Mesenchymal stem cell (in vitro differentiated cells and primary cell): Measurements from ENCODE around the gene DCDC2.

Experiments used
- DNase-seq: peaks from one replicate; pipeline ENCODE4 v3.0.0-alpha.2; 2013
- H2AFZ ChIP-seq: one replicate; pipeline ENCODE4 v1.6.1; 2013; ENCODE audit warnings: low read depth, mild to moderate bottlenecking, control low read depth, inconsistent platforms, low read length, moderate library complexity
- H2AK5ac ChIP-seq: 2 replicates; pipeline ENCODE4 v1.6.1; 2013; ENCODE audit warnings: low read length, moderate library complexity, mild to moderate bottlenecking, inconsistent platforms; ENCODE audit not compliant: severe bottlenecking
- H2BK120ac ChIP-seq: one replicate; pipeline ENCODE4 v1.6.1; 2013; ENCODE audit warnings: low read depth, mild to moderate bottlenecking, inconsistent platforms, low read length, moderate library complexity
- H2BK12ac ChIP-seq, 2 experiments: one replicate each; pipeline ENCODE4 v1.6.1; 2013; ENCODE audit warnings: inconsistent platforms in 2 of 2, low read length in 2 of 2, mild to moderate bottlenecking in 2 of 2, moderate library complexity in 2 of 2, control low read depth in 1 of 2
- H2BK15ac ChIP-seq: one replicate; pipeline ENCODE4 v1.6.1; 2013; ENCODE audit warnings: mild to moderate bottlenecking, low read depth, inconsistent platforms; ENCODE audit not compliant: poor library complexity, severe bottlenecking
- H2BK5ac ChIP-seq: 2 replicates; pipeline ENCODE4 v1.6.1; 2013; ENCODE audit warnings: low read depth, mild to moderate bottlenecking, low read length, control low read depth, inconsistent platforms; ENCODE audit not compliant: poor library complexity, severe bottlenecking
- H3K14ac ChIP-seq, 2 experiments: one replicate each; pipeline ENCODE4 v1.6.1; 2013; ENCODE audit warnings: inconsistent platforms in 2 of 2, low read length in 2 of 2, control low read depth in 1 of 2, mild to moderate bottlenecking in 1 of 2, moderate library complexity in 1 of 2
- H3K18ac ChIP-seq, 2 experiments: one replicate each; pipeline ENCODE4 v1.6.1; 2013; ENCODE audit warnings: inconsistent platforms in 2 of 2, low read length in 2 of 2, control low read depth in 1 of 2, low read depth in 1 of 2, mild to moderate bottlenecking in 1 of 2
- H3K23ac ChIP-seq, 2 experiments: one replicate each; pipeline ENCODE4 v1.6.1; 2013; ENCODE audit warnings: inconsistent platforms in 2 of 2, low read length in 2 of 2, mild to moderate bottlenecking in 2 of 2, moderate library complexity in 2 of 2, control low read depth in 1 of 2
- H3K27ac ChIP-seq: 2 replicates; pipeline ENCODE4 v1.5.1; 2013; ENCODE audit warnings: mild to moderate bottlenecking, moderate library complexity, low read length, control low read depth, inconsistent platforms; ENCODE audit not compliant: poor library complexity, severe bottlenecking
- H3K27me3 ChIP-seq, 2 experiments: 2 replicates each; pipeline versions ENCODE4 v1.6.1 to v1.7.0; 2013; ENCODE audit warnings: low read length in 2 of 2, mild to moderate bottlenecking in 2 of 2, moderate library complexity in 2 of 2, control low read depth in 1 of 2, inconsistent platforms in 1 of 2; ENCODE audit not compliant: control insufficient read depth in 1 of 2, insufficient read depth in 1 of 2
- H3K36me3 ChIP-seq, 2 experiments: 2 replicates each; pipeline versions ENCODE4 v1.6.1 to v1.7.0; 2013; ENCODE audit warnings: low read length in 2 of 2, control low read depth in 1 of 2, inconsistent platforms in 1 of 2, low read depth in 1 of 2, mild to moderate bottlenecking in 1 of 2; ENCODE audit not compliant: insufficient read depth in 2 of 2, control insufficient read depth in 1 of 2
- H3K4ac ChIP-seq, 2 experiments: one replicate each; pipeline ENCODE4 v1.6.1; 2013; ENCODE audit warnings: inconsistent platforms in 2 of 2, low read length in 2 of 2, mild to moderate bottlenecking in 2 of 2, moderate library complexity in 2 of 2, control low read depth in 1 of 2, low read depth in 1 of 2
- H3K4me1 ChIP-seq: 2 replicates; pipeline ENCODE4 v1.6.1; 2013; ENCODE audit warnings: low read depth, low read length, control low read depth; ENCODE audit not compliant: control insufficient read depth, insufficient read depth
- H3K4me2 ChIP-seq: 2 replicates; pipeline ENCODE4 v1.6.1; 2013; ENCODE audit warnings: low read length, mild to moderate bottlenecking, inconsistent platforms; ENCODE audit not compliant: poor library complexity, severe bottlenecking
- H3K4me3 ChIP-seq, 2 experiments: 2 replicates each; pipeline versions ENCODE4 v1.5.1 to v1.7.0; 2013; ENCODE audit warnings: low read length in 2 of 2, mild to moderate bottlenecking in 2 of 2, control low read depth in 1 of 2, low read depth in 1 of 2; ENCODE audit not compliant: insufficient read depth in 1 of 2
- H3K79me1 ChIP-seq: replicated peaks from 2 replicates; pipeline ENCODE4 v1.6.1; 2013; ENCODE audit warnings: mild to moderate bottlenecking, control low read depth, low read length, inconsistent platforms; ENCODE audit not compliant: poor library complexity, severe bottlenecking
- H3K9ac ChIP-seq: 2 replicates; pipeline ENCODE4 v1.7.0; 2013; ENCODE audit warnings: mild to moderate bottlenecking, low read length, moderate library complexity
- H3K9me3 ChIP-seq: 2 replicates; pipeline ENCODE4 v1.7.0; 2013; ENCODE audit warnings: mild to moderate bottlenecking, low read length; ENCODE audit not compliant: control insufficient read depth
- H4K8ac ChIP-seq: one replicate; pipeline ENCODE4 v1.6.1; 2013; ENCODE audit warnings: inconsistent platforms, mild to moderate bottlenecking, low read length, moderate library complexity
- H4K91ac ChIP-seq: one replicate; pipeline ENCODE4 v1.6.1; 2013; ENCODE audit warnings: mild to moderate bottlenecking, low read length, inconsistent platforms
- WGBS: methylation state at CpG from one replicate; pipeline ENCODE4 v1.1.7; 2013; ENCODE audit warnings: mixed read lengths; 5-methylcytosine and 5-hydroxymethylcytosine counted together

Gene DCDC2

DNA sequence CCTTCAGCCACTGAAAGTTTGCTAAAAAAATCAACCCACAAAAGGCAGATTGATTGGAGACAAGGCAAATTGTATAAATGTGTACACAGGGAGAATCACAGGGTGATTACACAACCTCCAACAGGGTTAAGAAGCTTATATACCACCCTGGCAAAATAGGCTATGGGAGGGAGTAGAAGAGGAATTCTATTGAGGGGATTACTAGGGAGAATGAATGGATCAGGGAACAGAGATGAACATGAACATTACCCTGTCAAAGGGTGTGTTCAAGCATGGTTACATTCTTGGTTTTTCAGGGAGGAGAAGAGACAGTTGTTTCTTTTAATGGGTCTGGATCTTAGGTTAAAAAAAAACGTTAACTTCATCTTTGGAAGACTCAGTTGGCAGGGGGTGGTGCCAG is 39.8 kb upstream of the DCDC2 start:
- H3K18ac ChIP-seq, result no peak overlapping the region
- H3K14ac ChIP-seq, result no peak overlapping the region
- no peak overlapping the region for H3K9ac ChIP-seq
- H2BK12ac ChIP-seq, result no peak overlapping the region
- peaks cover 5% of the 10 kb centered on the region for H3K4me1 ChIP-seq
- WGBS, result 100% methylated on average over 1 of the region's 1 CpG
- H2BK120ac ChIP-seq, result no peak overlapping the region
- no peak overlapping the region for H2AK5ac ChIP-seq
- peaks cover 2% of the 10 kb centered on the region for H3K79me1 ChIP-seq
- DNase-seq, result no peak
- H2BK15ac ChIP-seq, result no peak overlapping the region
- no peak overlapping the region for H3K4ac ChIP-seq
- no peak overlapping the region for H2AFZ ChIP-seq
- H3K27ac ChIP-seq, result no peak overlapping the region
- H4K8ac ChIP-seq, result no peak overlapping the region
- no peaks in the 10 kb centered on the region for H3K36me3 ChIP-seq
- H3K4me2 ChIP-seq, result no peak overlapping the region
- no peak overlapping the region for H3K4me3 ChIP-seq
- H3K27me3 ChIP-seq, result peaks cover 0 to 6% of the 10 kb centered on the region in 2 experiments
- no peaks in the 10 kb centered on the region for H3K9me3 ChIP-seq
- no peak overlapping the region for H4K91ac ChIP-seq
- no peak overlapping the region for H2BK5ac ChIP-seq
- no peak overlapping the region for H3K23ac ChIP-seq

DNA sequence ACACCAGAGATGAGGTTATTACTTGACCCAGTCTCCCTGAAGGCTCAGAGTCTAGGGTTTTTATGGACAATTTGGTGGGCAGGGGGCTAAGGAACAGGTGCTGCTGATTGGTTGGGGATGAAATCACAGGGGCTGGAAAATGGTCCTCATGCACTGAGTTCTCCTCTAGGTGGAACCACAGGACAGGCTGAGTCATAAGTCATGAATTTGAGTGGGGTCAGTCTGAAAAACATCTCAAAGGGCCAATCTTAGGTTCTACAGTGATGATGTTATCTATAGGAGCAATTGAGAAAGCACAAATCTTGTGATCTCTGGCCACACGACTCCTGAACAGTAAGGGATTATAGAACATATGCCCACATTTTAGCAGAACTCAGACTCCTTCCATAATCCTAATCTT is 39.0 kb upstream of the DCDC2 start:
- no peak overlapping the region for H2AFZ ChIP-seq
- WGBS, result 38% methylated on average over 1 of the region's 1 CpG
- no peaks in the 10 kb centered on the region for H3K36me3 ChIP-seq
- no peak overlapping the region for H3K4me3 ChIP-seq
- no peak overlapping the region for H2BK15ac ChIP-seq
- H3K23ac ChIP-seq, result no peak overlapping the region
- no peak overlapping the region for H4K91ac ChIP-seq
- H3K18ac ChIP-seq, result no peak overlapping the region
- H2BK12ac ChIP-seq, result no peak overlapping the region
- no peak overlapping the region for H3K14ac ChIP-seq
- H3K9ac ChIP-seq, result no peak overlapping the region
- H3K4me2 ChIP-seq, result no peak overlapping the region
- no peak overlapping the region for H3K4ac ChIP-seq
- H3K9me3 ChIP-seq, result no peaks in the 10 kb centered on the region
- no peak overlapping the region for H2BK120ac ChIP-seq
- DNase-seq, result no peak
- H2BK5ac ChIP-seq, result no peak overlapping the region
- H3K79me1 ChIP-seq, result no peaks in the 10 kb centered on the region
- H3K4me1 ChIP-seq, result peaks cover 3% of the 10 kb centered on the region
- no peak overlapping the region for H4K8ac ChIP-seq
- no peak overlapping the region for H2AK5ac ChIP-seq
- no peak overlapping the region for H3K27ac ChIP-seq
- H3K27me3 ChIP-seq, result peaks cover 0 to 6% of the 10 kb centered on the region in 2 experiments

DNA sequence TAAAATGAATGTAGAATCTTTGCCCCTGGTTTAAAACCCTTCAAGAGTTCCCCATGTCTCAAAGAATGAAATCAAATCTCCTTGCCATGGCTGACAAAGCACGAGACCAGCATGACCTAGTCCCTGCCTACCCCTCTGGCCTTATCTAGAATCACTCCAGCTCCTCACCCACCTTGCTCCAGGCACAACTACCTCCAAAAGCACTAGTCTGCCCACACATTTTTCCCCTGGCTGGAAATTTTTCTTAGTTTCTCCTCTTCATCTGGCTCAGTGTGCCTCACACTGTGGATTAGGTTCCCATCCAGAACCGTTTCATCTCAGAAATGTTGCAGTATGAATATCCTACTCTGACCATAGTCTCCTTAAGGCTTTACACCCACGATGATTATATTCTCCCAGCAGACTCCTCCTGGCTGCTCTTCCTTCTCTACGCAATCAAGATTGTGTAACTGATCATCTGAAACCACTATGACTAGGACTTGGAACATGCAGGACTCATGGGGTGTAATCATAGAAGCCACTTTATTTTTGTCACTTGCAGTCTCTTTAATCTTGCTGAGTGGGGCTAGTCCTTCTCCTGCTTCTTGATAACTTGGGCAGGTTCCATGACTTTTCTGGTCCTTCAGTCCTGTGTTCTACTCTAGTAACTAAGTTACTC is 37.0 kb upstream of the DCDC2 start:
- Histone ChIP-seq H3K4ac (peak overlapping the region in 1 of 2 experiments; percentile 75), H3K9me3 (no peaks in the 10 kb centered on the region), H3K27ac (no peak overlapping the region), H3K9ac (peak overlapping the region; percentile 66), H2AFZ (peak overlapping the region; percentile 49), H2BK15ac (no peak overlapping the region), H2AK5ac (peak overlapping the region; percentile 83), H3K4me1 (no peaks in the 10 kb centered on the region), H3K18ac (no peak overlapping the region), H3K4me2 (no peak overlapping the region), H2BK5ac (no peak overlapping the region), H3K4me3 (peak overlapping the region in 1 of 2 experiments; percentile 31), H4K91ac (no peak overlapping the region), H3K79me1 (no peaks in the 10 kb centered on the region), H2BK12ac (peak overlapping the region in 1 of 2 experiments; percentile 34), H2BK120ac (no peak overlapping the region), H3K27me3 (peaks cover 0 to 6% of the 10 kb centered on the region in 2 experiments), H3K23ac (no peak overlapping the region), H4K8ac (no peak overlapping the region), H3K14ac (no peak overlapping the region), H3K36me3 (no peaks in the 10 kb centered on the region)
- 80% methylated on average over 4 of the region's 4 CpGs for WGBS
- peak; percentile 88 for DNase-seq

DNA sequence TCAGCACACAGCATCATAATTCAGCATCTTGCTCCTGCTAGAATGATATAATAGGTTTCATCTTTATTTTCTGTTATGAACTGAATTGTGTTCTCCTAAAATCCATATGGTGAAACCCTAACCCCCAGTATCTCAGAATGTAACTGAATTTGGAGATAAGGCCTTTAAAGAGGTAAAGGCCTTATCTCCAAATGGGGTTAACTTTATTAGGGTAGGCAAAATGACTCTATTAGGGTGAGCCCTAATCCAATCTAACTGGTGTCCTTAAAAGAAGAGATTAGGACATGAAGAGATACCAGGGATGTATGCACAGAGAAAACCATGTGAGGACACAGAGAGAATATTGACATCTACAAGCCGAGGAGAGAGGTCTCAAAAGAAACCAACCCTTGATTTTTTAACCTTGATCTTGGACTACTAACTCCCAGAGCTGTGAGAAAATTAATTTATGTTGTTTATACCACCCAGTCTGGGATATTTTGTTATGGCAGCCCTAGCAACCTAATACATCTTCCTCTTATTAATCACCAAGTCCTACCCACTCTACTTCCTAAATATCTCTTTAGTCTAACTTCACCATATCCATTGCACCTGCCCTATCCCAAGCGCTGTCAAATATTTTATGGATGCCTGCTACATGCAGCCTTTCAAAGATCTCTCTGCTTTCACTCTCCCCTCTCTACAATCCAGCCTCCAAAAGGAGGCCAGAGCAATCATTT is 36.4 kb upstream of the DCDC2 start:
- H3K9me3 ChIP-seq, result no peaks in the 10 kb centered on the region
- H3K4me3 ChIP-seq, result no peak overlapping the region
- H3K18ac ChIP-seq, result no peak overlapping the region
- H3K4me2 ChIP-seq, result no peak overlapping the region
- H3K9ac ChIP-seq, result peak overlapping the region; percentile 66
- no peak overlapping the region for H3K23ac ChIP-seq
- H3K27me3 ChIP-seq, result no peaks in the 10 kb centered on the region
- H2BK120ac ChIP-seq, result no peak overlapping the region
- H3K36me3 ChIP-seq, result no peaks in the 10 kb centered on the region
- no peak overlapping the region for H3K14ac ChIP-seq
- H3K27ac ChIP-seq, result no peak overlapping the region
- H3K4me1 ChIP-seq, result no peaks in the 10 kb centered on the region
- no peak overlapping the region for H3K4ac ChIP-seq
- WGBS, result 94% methylated on average over 1 of the region's 2 CpGs
- H2AK5ac ChIP-seq, result peak overlapping the region; percentile 83
- no peak overlapping the region for H2BK5ac ChIP-seq
- H4K8ac ChIP-seq, result no peak overlapping the region
- H2AFZ ChIP-seq, result no peak overlapping the region
- H4K91ac ChIP-seq, result no peak overlapping the region
- H2BK15ac ChIP-seq, result no peak overlapping the region
- H2BK12ac ChIP-seq, result no peak overlapping the region
- DNase-seq, result no peak
- no peaks in the 10 kb centered on the region for H3K79me1 ChIP-seq
